Measurements from ENCODE around the gene DENND1A. TPM values are rescaled to one million over a fixed set of nuclear protein-coding genes. Genes with fewer than 3 reads are reported as not detected.

The DENND1A gene
- total and polyA plus RNA-seq, 2 of the 13 experiments (the other 11 are each of a cell fraction or from before 2014, with no cell fraction given): 14.8 to 30.1 TPM

- no peak for TF ChIP-seq ZFP37 (CRISPR knock-in tag; IDR thresholded peaks at IDR 0.05; ENCODE audit: borderline replicate concordance)
- no peak for TF ChIP-seq GABPB1 (CRISPR knock-in tag; IDR thresholded peaks at IDR 0.05)
- no peak for TF ChIP-seq HINFP (CRISPR knock-in tag; IDR thresholded peaks at IDR 0.05; ENCODE audit: low read depth)
- no peak for TF ChIP-seq ATF3 (CRISPR knock-in tag; IDR thresholded peaks at IDR 0.05)
- TF ChIP-seq CREBL2 (CRISPR knock-in tag; IDR thresholded peaks at IDR 0.05; ENCODE audit: borderline replicate concordance): no peak
- TF ChIP-seq HIC2 (CRISPR knock-in tag; IDR thresholded peaks at IDR 0.05; ENCODE audit: low read depth): no peak
- 0 out of 2 replicates have a peak, but pooled peaks have one; percentile 26 for TF ChIP-seq REPIN1 (CRISPR knock-in tag; IDR thresholded peaks at IDR 0.05; ENCODE audit: borderline replicate concordance, low read depth)
- no peak for TF ChIP-seq ZNF569 (CRISPR knock-in tag; IDR thresholded peaks at IDR 0.05; ENCODE audit: borderline replicate concordance)
- peak; percentile 89 for TF ChIP-seq PATZ1 (CRISPR knock-in tag; IDR thresholded peaks at IDR 0.05)
- TF ChIP-seq ZNF292 (CRISPR knock-in tag; IDR thresholded peaks at IDR 0.05; ENCODE audit: borderline replicate concordance, low read depth): no peak
- no peak for TF ChIP-seq FIP1L1 (IDR thresholded peaks at IDR 0.05; ENCODE audit: borderline replicate concordance, insufficient read depth, low read depth, low read length)
- peak; percentile 24 for TF ChIP-seq ZNF18 (CRISPR knock-in tag; IDR thresholded peaks at IDR 0.05; ENCODE audit: insufficient replicate concordance)
- TF ChIP-seq ZBTB7B (CRISPR knock-in tag; IDR thresholded peaks at IDR 0.05): no peak
- TF ChIP-seq ZNF33B (CRISPR knock-in tag; IDR thresholded peaks at IDR 0.05): no peak
- TF ChIP-seq ARID3A (IDR thresholded peaks at IDR 0.05; ENCODE audit: low read depth, low read length): no peak
Measured at GRCh38 chr9:123929177-123929869, 603 bp downstream of the DENND1A start (continued).
